Left cardiac atrium (tissue), 4 donors: ENCODE results near the gene MFGE8. TPM values are rescaled to one million over a fixed set of nuclear protein-coding genes. Genes with fewer than 3 reads are reported as not detected.
A peak's percentile ranks its signal among the peaks of the same experiment; 100 is the strongest.

Source experiments
- ATAC-seq, 2 donors: fragments of 200-7000 bp; cut with Tn5 transposase; one replicate each; pipeline ENCODE4 v1.9.1; 2020; ENCODE audit warnings: mild to moderate bottlenecking in 2 of 2, moderate library complexity in 2 of 2
- DNase-seq: peaks from one replicate; pipeline ENCODE4 v3.0.0-alpha.2; 2020
- intact Hi-C, 2 donors: fragments of 100-400 bp; cut with DNase I; formaldehyde crosslinking; loops; one replicate each; pipeline versions ENCODE4 v1.14.1 to v1.15.1; 2022 to 2023
- total RNA-seq, 2 donors: library from RNA; stranded (reverse); fragmentation: NEBNext Ultra II Directional; extraction: Animal tissue kit (Norgen Biotek cat#: 25700); gene quantifications; one replicate each; pipeline ENCODE4 v1.2.1, GENCODE V29; 2021
- donor health status: DM: no; HTN: yes; CAD: no.
- donor health status: DM: no; HTN: yes; CAD: no; lungs with severe emphysema.
- donor health status: DM: yes; HTN: yes; CAD: no.
- donor health status: Dilated cardiomyopathy.

The MFGE8 gene
- total RNA-seq, 2 donors from 2014 or later: 250 to 412 TPM

DNA sequence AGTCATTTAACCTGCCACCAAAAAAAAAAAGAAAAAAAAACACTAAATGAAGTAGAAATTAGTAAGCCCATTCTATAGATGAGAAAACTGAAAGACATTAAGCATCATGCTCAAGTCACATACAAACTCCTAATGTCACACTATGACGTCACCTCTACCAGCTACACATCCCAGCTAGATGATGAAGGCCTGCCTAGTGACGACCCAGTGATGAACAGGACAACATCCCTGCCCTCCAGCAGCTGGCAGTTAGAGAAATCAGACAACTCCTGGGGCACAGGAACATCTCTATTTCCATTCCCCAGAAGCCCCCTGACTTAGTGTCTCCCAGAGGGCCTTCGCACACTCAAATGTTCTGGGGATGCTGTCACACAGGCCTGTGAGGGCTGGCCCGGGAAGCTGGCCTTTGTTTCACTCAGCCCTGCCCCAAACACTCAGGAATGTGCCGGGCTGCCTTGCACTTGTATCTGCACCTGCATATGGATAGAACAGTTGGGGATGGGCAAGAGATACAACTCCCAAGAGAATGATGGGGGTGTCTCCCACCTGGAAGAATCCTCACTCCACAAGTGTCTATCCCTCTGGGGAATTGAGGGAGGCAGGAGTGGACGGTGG, 10.9 kb downstream of the MFGE8 start:
- intact Hi-C loops: loop anchor here in 1 of 2 donors (5.0 kb wide), 1 partner anchor 275 kb away; no protein-coding TSS in a partner anchor
- ATAC-seq (no peak), DNase-seq (no peak)

DNA sequence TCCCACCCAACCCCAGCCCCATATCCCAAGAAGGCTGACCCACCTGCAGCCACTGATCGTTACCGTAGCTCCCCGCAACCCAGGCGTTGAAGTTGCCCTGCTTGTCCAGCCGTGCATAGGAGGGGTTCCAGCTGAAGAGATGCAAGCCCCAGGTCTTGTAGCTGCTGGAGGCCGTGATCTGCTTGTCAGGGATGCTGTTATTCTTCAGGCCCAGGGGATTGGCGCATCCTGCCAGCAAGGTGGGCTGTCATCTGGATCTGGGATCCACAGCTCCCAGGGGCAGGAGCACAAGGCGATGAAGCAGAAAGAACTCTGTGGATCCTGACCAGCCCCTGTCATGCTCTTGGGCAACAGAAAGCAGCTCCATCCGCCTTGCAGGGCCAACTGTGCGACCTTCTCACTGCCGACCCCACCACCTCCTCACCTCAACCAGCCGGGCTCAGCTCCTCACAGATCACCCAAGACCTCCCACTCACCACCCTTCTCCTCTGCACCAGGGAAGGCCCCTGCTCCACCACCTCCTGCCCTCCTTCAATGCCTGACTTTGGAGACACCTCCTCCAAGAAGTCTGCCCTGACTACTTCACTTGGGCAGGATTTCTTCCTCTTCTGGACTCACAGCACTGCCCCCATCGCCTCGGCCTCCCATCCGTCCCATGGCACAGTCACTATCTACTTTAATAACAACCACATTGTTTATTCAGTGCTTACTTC, 11.5 kb downstream of the MFGE8 start:
- DNase-seq: no peak
- intact Hi-C loops: loop anchor here in 1 of 2 donors (5.0 kb wide), 1 partner anchor 276 kb away; no protein-coding TSS in a partner anchor
- ATAC-seq: no peak

DNA sequence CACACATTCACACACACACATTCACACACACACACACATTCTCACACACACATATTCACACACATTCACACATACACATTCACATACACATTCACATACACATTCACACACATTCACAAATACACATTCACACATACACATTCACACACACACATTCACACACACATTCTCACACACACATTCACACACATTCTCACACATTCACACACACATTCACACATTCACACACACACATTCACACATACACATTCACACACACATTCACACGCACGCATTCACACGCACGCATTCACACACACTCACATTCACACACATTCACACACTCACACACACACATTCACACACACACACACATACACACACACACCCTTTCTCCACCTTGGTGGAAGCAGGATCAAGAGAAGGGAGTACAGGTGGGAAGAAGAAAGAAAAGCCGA, 12.2 kb downstream of the MFGE8 start:
- ATAC-seq (no peak), DNase-seq (no peak)
- intact Hi-C loops: loop anchor here in 1 of 2 donors (5.0 kb wide), 1 partner anchor 276 kb away; no protein-coding TSS in a partner anchor

DNA sequence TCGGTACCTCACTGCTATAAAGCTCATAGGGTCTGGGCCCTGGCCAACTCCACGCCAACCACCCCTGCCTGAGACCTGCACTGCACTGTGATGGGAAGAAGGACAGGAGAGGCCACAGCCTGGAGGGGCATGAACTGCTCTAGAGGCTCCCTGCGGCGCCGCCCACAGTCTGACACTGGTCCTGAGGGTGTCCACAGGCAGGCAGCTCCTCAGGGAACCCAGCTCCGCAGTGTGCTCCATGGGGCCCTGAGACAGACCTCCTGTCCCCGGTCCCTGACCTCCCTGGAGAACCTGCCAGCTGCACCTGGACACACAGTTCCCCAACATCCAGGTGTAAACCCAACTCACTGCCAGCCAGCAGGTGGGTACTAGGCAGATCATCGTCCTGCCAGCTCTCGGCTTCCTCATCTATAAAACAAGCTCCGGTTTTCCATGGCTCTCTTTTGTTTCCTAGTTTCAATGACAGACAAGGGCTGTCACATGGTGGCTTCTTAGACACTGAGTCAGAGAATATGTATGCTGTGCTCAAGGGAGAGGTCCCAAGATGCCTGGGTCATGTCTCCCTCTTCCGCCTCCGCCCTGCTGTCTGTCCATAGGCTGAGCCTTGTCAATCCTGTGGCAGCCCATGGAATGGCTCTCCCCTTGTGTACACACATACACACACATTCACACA, 12.7 kb downstream of the MFGE8 start:
- ATAC-seq (peak in 1 of 2 donors; percentile 21), DNase-seq (no peak)
- intact Hi-C loops: loop anchor here in 1 of 2 donors (5.0 kb wide), 1 partner anchor 277 kb away; no protein-coding TSS in a partner anchor

DNA sequence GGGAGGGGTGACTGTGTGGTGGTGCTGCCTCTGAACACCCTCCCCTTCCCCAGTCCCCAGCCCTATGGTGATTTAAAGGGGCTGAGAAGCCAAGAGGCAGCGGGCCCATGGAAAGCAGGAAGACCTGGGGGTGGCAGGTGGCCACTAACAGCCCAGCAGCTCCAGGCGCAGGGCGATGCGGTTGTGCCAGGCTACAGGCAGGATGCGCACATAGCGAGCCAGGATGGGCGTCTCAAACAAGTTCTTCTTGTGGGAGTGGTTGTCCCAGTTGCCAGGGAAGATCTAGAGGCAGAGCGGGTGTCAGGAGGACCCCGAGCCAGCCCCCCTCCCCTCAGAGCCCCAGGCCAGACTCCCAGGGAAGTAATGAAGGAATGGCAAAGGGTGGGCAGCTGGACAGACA, 13.9 kb downstream of the MFGE8 start:
- DNase-seq (no peak), ATAC-seq (no peak)
- intact Hi-C loops: loop anchor here in 1 of 2 donors (10.0 kb wide), 1 partner anchor 274 kb away; the partner anchor contains the start of gene AEN

DNA sequence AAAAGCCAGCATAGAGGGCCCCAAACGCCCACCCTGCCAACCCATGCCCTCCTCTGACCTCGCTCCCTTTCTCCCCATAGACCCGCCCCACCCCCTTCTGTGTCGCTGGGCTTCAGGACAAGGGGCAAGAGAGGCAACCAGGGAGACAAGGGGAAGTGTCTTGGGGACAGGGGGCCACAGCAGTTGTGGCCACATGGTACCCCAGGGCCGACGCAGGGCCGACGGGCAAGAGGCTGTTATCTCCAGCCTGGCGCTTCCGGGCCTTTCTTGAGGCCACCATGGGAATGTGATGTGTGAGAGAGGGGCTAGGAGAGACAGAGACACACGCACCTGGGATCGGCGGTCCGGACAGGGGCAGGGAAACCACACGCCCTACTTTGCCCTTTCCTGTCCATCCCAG, 14.4 kb downstream of the MFGE8 start:
- intact Hi-C loops: loop anchor here in 1 of 2 donors (10.0 kb wide), 1 partner anchor 274 kb away; the partner anchor contains the start of gene AEN
- ATAC-seq (no peak), DNase-seq (no peak)

DNA sequence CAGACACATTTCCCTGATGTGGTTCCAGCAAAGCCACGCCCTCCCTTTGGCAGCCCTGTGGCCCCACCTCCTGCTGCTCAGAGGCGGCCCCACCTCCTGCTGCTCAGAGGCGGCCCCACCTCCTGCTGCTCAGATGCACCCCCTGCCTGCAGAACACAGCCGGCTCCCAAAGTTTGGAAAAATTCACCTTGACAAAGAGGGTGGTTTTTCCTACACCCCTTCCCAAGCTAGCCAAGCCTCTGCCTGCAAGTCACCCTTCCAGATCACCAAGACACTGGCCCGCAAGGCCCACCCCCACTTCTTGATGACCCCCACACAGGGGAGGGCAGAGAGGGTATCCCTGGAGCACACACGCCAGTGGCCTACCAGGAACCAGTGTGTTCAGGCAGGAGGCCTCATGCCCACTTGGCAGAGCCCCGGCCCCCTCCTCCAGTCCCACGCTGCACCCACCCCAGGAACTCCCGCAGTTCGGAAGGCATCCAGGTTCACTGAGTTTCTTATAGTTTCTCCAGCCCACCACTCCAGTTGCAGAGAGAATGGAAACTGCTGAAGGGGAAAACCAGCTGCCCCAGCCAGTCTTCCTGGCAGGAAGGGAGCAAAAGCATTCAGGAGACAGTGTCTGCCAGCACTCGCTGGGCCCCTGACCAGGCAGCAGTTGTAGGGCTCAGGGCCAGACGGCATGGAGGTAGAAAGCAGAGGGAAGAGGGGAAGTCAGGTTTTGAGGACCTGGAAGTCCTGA, 15.6 kb downstream of the MFGE8 start:
- peak; percentile 85 for DNase-seq
- intact Hi-C loops: loop anchor here in 1 of 2 donors (10.0 kb wide), 1 partner anchor 273 kb away; the partner anchor contains the start of gene AEN
- peak; percentile 86 to 91 for ATAC-seq

DNA sequence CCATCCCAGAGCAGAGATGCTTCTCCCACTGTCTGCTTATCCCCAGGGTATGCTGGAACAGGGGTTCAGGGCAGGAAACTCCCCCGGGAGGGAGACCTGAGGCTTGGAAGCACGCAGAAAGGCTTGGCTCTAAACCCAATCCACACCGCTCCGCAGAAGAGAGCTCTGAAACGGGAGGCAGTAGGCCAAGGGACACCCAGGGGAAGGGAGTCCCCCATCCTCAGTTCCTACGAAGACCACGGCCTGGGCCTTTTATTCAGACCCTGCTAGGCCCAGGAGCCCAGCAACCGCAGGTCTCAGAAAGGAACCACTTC, 16.1 kb downstream of the MFGE8 start:
- DNase-seq (no peak), ATAC-seq (no peak)
- intact Hi-C loops: loop anchor here in 1 of 2 donors (10.0 kb wide), 1 partner anchor 272 kb away; the partner anchor contains the start of gene AEN

DNA sequence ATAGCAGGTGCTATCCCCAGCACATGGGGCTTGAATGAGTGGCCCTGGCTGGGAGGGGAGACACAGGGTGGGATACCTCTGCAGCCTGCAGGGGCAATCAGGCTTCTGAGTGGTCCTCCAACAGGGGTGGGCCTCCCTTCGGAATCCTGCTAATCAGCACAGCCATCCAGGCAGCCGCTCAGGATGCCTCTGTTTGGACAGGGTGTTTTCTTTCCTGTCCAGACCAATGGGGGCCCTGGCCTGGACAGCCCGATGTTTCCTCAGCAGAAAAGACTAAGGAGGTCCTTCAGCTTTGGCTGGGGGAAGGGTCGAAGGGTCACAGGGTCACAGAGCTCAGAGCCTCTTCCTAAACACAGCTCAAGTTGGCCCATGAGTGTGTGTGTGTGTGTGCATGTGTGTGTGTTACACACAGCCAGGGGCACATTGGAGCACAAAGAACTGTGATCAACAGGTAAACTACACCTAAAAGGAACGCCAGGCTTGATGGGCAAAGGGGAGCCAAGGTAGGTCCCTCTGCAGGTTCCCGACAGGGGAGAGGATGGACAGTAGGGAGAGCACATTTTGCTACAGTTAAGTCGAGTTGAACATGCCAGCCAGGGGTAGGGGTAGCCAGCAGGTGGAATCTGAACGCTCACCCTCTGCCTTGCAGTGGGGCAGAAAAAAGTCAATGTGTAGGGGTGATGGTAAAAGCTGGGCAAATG, 16.7 kb downstream of the MFGE8 start:
- intact Hi-C loops: loop anchor here in 1 of 2 donors (10.0 kb wide), 1 partner anchor 272 kb away; the partner anchor contains the start of gene AEN
- DNase-seq (peak; percentile 54), ATAC-seq (peak in 1 of 2 donors; percentile 2)

DNA sequence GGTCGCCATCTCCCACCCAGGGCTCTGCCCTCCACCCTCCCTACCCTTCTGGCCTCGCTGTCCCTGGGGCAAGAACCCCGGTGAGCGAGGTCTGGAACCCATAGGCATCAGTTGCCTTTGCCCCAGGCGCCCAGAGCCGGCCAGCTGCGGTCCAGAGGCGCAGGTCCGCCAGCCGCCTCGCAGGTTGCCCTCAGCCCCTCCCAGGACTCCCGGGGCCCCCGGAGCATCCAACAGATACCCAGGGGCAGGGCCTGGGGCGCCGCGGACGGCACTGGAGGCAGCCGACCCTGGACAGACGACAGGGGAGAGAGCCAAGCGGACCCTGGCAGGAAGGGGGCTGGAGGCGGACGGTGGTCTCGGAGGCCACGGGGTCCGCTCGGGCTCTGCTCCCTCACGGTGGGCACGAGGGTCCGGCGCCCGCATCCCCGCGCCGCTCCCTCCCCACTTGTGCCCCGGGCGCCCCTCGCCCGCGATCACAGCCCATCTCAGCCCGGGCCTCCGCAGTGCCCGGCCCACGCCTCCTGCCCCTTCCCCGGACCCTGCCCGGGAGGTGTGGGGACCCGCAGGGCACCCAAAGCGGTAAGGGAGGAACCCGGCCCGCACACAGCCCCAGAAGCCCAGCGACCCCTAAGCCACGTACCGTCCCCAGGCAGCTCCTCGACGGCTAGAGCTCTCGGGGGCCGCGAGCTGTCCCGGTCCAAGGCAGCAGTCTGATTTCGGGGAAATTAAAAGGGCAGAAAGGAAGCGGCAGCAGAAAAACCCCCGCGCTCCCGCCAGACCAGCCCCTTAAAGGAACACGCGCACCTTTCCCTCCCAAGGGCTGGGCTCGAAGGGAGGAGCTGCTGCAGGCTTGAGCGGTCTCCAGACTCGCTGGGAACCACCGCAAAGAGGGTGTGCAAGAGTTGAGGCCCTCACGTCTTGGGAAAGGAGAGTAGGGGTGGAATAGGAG, 18.1 kb downstream of the MFGE8 start, which contains the start of gene HAPLN3:
HAPLN3 (minus strand) TSS at position 726 of the 949 bp plus-strand sequence. CDS start 8,246 bp downstream, outside the sequence.
- ATAC-seq (peak; percentile 18 to 33), DNase-seq (peak; percentile 56)
- intact Hi-C loops: loop anchor here (5.0 to 10.0 kb wide), 2 partner anchors 270 to 297 kb away; partner anchors contain the start of gene AEN (in 1 of the 2)

DNA sequence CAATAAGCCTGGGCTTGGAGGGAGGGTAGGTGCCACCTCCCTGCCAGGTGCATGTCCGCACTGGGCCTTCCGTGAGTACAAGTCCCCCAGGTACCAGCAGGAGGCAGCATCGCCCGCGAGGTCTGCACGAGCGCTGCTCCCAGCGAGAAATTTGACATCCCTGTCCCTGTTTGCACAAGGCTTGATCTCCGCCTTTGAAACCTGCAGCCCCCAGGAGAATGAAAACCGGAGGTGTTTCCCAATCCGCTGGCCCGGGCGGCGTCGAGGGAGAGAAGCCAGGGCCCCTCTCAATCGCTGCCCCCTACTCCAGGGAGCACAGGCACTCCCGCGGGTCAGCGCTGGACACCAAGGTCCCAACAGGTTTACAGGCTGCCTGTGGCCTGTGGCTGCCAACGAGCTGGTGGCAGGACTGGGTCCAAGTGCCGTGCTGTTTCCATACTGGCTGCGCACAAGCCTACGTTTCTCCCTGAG, 18.8 kb downstream of the MFGE8 start:
- peak; percentile 13 to 22 for ATAC-seq
- peak; percentile 61 for DNase-seq
- intact Hi-C loops: loop anchor here (5.0 to 10.0 kb wide), 2 partner anchors 270 to 298 kb away; partner anchors contain the start of gene AEN (in 1 of the 2)

DNA sequence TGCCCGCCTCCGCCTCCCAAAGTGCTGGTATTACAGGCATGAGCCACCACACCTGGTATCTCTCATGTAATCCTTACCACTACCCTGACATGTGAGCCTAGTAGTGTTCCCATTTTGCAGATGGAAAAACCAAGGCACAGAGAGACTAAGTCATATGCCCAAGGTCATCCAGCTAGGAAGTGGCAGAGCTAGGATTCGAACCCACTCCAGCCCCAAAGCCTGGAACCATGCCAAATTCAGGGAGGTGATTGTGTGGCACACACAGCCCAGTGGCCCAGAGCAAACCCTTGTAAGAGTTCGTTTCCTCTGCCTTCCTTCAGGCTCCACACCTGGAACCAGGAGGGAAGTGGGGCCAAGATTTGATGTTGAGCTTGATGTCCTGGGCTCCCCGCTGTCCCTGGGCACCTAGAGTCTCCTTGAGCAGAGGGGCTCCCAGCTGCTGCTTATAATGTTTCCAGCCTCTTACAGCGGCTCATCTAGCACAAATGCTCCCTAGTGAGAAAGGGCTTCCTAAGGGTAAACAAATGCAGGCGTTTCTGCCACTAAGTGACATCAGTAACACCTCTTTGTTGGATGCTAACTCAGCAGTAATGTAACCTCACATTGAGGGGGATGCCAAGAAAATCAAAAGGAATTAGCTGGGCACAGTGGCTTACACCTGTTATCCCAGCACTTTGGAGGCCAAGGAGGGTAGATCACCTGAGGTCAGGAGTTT, 21.5 kb downstream of the MFGE8 start:
- intact Hi-C loops: loop anchor here (5.0 to 10.0 kb wide), 2 partner anchors 267 to 301 kb away; partner anchors contain the start of gene AEN (in 1 of the 2)
- ATAC-seq (no peak), DNase-seq (no peak)

DNA sequence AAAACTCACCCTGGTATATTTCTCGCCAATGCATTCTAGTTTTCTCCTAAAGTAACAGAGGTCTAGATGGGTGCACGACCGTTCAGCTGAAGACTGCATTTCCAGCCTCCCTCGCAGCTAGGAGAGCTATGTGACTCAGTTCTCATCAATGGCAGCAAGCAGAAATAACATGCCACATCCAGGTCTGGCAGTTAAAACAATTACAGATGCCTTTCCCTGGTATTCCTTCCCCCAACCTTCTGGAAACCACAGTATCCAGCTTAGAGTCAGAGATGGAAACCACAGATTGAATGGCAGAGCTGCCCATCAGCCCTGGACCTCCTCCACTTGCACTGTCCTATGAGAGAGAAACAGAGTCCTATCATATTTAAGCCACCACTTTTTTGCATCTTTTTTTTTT, 22.7 kb downstream of the MFGE8 start:
- ATAC-seq: no peak
- intact Hi-C loops: loop anchor here (5.0 to 10.0 kb wide), 2 partner anchors 266 to 302 kb away; partner anchors contain the start of gene AEN (in 1 of the 2)
- DNase-seq: no peak

DNA sequence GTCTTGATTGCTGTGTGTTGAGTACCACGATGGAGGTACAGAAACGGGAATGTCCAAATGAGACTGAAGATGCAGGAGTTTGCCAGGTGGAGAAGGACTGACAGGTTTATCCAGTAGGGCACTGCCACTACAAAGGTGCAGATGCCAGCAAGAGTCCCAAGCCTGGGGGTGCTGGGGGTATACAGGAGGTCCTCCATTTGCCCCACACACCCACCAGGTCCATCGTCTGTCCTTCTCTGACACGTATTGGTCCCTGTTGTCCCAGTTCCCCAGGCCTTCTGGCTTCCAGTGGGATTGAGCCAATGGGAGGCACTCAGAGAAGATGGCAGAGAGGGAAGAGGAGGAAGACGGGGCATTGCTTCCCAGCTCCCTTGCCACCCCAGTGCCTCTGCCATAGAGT, 24.5 kb downstream of the MFGE8 start:
- DNase-seq (no peak), ATAC-seq (no peak)
- intact Hi-C loops: no loop called here

DNA sequence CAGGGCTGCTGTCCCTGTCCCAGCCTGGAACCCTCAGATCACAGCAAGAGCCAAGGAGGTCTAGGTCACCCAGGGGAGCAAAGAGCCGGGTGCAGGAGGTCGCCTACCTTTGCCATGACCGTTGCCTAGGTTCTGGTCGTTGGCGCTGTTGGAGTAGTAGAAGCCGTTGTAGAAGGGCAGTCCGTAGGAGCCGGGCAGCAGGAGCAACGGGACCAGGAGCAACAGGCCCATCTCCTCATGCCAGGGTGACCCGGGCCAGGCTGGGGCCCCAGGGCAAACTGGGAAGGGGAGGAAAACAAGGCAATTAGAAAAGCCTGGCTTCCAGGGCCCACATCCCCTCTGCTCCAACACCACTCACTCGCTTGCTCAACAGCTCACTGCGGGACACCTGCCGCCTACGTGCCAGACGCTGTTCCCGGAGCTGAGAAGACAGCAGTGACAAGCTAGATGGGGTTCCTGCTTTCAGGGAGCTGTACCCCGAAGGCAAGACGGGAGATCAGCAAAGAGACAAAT, 26.1 kb downstream of the MFGE8 start:
- DNase-seq: no peak
- no peak for ATAC-seq
- intact Hi-C loops: no loop called here

DNA sequence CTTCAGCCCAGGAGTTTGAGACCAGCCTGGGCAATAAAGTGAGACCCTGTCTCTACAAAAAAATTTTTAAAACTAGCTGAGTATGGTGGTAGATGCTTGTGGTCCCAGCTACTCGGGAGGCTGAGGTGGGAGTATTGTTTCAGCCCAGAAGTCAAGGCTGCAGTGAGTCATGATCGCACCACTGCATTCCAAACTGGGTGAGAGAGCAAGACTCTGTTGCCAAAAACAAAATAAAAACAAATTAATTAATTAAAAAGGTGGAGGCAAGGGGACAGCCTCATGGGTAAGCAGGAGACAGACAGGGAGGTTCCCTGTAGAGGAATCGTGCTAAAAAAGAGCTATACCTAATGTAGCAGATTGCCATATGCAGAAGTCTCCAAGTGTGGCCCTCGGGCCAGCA, 30.4 kb downstream of the MFGE8 start:
- peak in 1 of 2 donors; percentile 20 for ATAC-seq
- no peak for DNase-seq
- intact Hi-C loops: no loop called here
